Caco-2 (cell line): ENCODE data around the gene LAPTM5. TPM values are rescaled to one million over a fixed set of nuclear protein-coding genes. Genes with fewer than 3 reads are reported as not detected.

Source experiments
- BruUV-seq: library from RNA; stranded (reverse); fragments of 400-500 nt; replicated peaks from 2 replicates; lab custom pipeline; 2021; lab: Mats Ljungman, UMichigan
- CTCF ChIA-PET: fragments of 300-600 bp; sonication (Branson Sonifier 250); formaldehyde crosslinking; loops from one replicate; lab custom pipeline; 2022; ENCODE audit warnings: antibody characterized with exemption; lab: Charles Lee
- POLR2A ChIA-PET: fragments of 300-600 bp; sonication (Branson Sonifier 250); formaldehyde crosslinking; loops from one replicate; lab custom pipeline; 2022; ENCODE audit warnings: antibody characterized with exemption; lab: Charles Lee
- DNase-seq, 2 experiments: peaks; one replicate each; pipeline versions ENCODE4 v3.0.0 to v3.0.0-alpha.2; 2020 to 2022
- H3K27me3 ChIP-seq: replicated peaks from 2 replicates; pipeline ENCODE4 v1.6.0; 2011; ENCODE audit warnings: low read length; ENCODE audit not compliant: control insufficient read depth, insufficient read depth
- H3K36me3 ChIP-seq: 2 replicates; pipeline ENCODE4 v1.5.1; 2011; ENCODE audit warnings: low read length; ENCODE audit not compliant: control insufficient read depth, insufficient read depth
- H3K4me1 ChIP-seq: fragments of 250-450 bp; sonication (Bioruptor Pico); 2 replicates; pipeline ENCODE4 v1.5.1; 2020; ENCODE audit warnings: mild to moderate bottlenecking
- H3K4me3 ChIP-seq: 2 replicates; pipeline ENCODE4 v1.5.1; 2011; ENCODE audit warnings: low read depth, mild to moderate bottlenecking, control low read depth, low read length
- H3K9me3 ChIP-seq: fragments of 250-450 bp; sonication (Bioruptor Pico); 2 replicates; pipeline ENCODE4 v1.5.1; 2020; ENCODE audit warnings: mild to moderate bottlenecking, moderate library complexity
- H3K27ac Mint-ChIP-seq: one replicate; pipeline ENCODE4 v1.8.0; 2022; ENCODE audit warnings: mixed read lengths; ENCODE audit not compliant: unreplicated experiment
- H3K27me3 Mint-ChIP-seq: one replicate; pipeline ENCODE4 v1.8.0; 2022; ENCODE audit warnings: mixed read lengths; ENCODE audit not compliant: insufficient read depth, unreplicated experiment
- H3K36me3 Mint-ChIP-seq: one replicate; pipeline ENCODE4 v1.8.0; 2022; ENCODE audit warnings: mild to moderate bottlenecking, mixed read lengths; ENCODE audit not compliant: insufficient read depth, unreplicated experiment
- H3K4me1 Mint-ChIP-seq: one replicate; pipeline ENCODE4 v1.8.0; 2022; ENCODE audit warnings: low read depth, mixed read lengths; ENCODE audit not compliant: unreplicated experiment
- H3K4me3 Mint-ChIP-seq: one replicate; pipeline ENCODE4 v1.8.0; 2022; ENCODE audit warnings: mild to moderate bottlenecking, moderate library complexity, mixed read lengths; ENCODE audit not compliant: unreplicated experiment
- H3K9me3 Mint-ChIP-seq: one replicate; pipeline ENCODE4 v1.8.0; 2022; ENCODE audit warnings: mixed read lengths; ENCODE audit not compliant: unreplicated experiment
- CTCF ChIP-seq, 2 experiments: fragments of 200-600 bp in 1 of 2; IDR thresholded peaks; 1 replicate in 1 of 2; 2 replicates in 1 of 2; pipeline versions ENCODE4 v1.5.1 to v1.8.0; 2011 to 2022; ENCODE audit warnings: antibody characterized with exemption in 1 of 2, control low read depth in 1 of 2, inconsistent platforms in 1 of 2, low read depth in 1 of 2, low read length in 1 of 2, mild to moderate bottlenecking in 1 of 2, moderate library complexity in 1 of 2; ENCODE audit not compliant: insufficient read depth in 1 of 2, severe bottlenecking in 1 of 2, unreplicated experiment in 1 of 2
- intact Hi-C: fragments of 100-400 bp; cut with micrococcal nuclease; formaldehyde crosslinking; loops from one replicate; pipeline ENCODE4 v1.10.0; 2022; ENCODE audit not compliant: unreplicated experiment
- total RNA-seq: library from RNA; stranded (reverse); gene quantifications from 2 replicates; pipeline ENCODE4 v1.2.3, GENCODE V29; 2022

The LAPTM5 gene
- total RNA-seq, 1 experiment from 2014 or later: not detected

GRCh38 chr1:30805304-30806003, 47.9 kb upstream of the LAPTM5 start:
- H3K4me1 ChIP-seq: no peaks in the 10 kb centered on the region
- Mint-ChIP-seq H3K36me3 (no peaks in the 10 kb centered on the region), H3K27ac (no peak overlapping the region), H3K4me3 (no peak overlapping the region), H3K4me1 (no peaks in the 10 kb centered on the region), H3K27me3 (no peaks in the 10 kb centered on the region), H3K9me3 (no peaks in the 10 kb centered on the region)
- ChIA-PET CTCF (no interaction called here), POLR2A (no interaction called here)
- H3K36me3 ChIP-seq: no peaks in the 10 kb centered on the region
- H3K4me3 ChIP-seq: no peak overlapping the region
- BruUV-seq: no TSS peak
- no peak for TF ChIP-seq CTCF (IDR thresholded peaks at IDR 0.05; ENCODE audit: insufficient read depth in 1 of 2, low read depth in 1 of 2, low read length in 1 of 2, severe bottlenecking in 1 of 2, unreplicated experiment in 1 of 2)
- no peaks in the 10 kb centered on the region for H3K9me3 ChIP-seq
- intact Hi-C loops: no loop called here
- no peak for DNase-seq
- no peaks in the 10 kb centered on the region for H3K27me3 ChIP-seq

GRCh38 chr1:30804822-30805221, 47.2 kb upstream of the LAPTM5 start:
- H3K9me3 ChIP-seq: no peaks in the 10 kb centered on the region
- no peaks in the 10 kb centered on the region for H3K36me3 ChIP-seq
- no TSS peak for BruUV-seq
- no peak overlapping the region for H3K27ac Mint-ChIP-seq
- H3K9me3 Mint-ChIP-seq: no peaks in the 10 kb centered on the region
- H3K27me3 Mint-ChIP-seq: no peaks in the 10 kb centered on the region
- no peak overlapping the region for H3K4me3 Mint-ChIP-seq
- no peaks in the 10 kb centered on the region for H3K27me3 ChIP-seq
- H3K4me1 ChIP-seq: no peaks in the 10 kb centered on the region
- H3K36me3 Mint-ChIP-seq: no peaks in the 10 kb centered on the region
- ChIA-PET CTCF (interaction anchor here (0.8 kb wide), 1 partner anchor 25 kb away, joined by 6 read pairs; no protein-coding TSS in a partner anchor), POLR2A (no interaction called here)
- H3K4me1 Mint-ChIP-seq: no peaks in the 10 kb centered on the region
- H3K4me3 ChIP-seq: no peak overlapping the region
- DNase-seq: no peak
- no peak for TF ChIP-seq CTCF (IDR thresholded peaks at IDR 0.05; ENCODE audit: insufficient read depth in 1 of 2, low read depth in 1 of 2, low read length in 1 of 2, severe bottlenecking in 1 of 2, unreplicated experiment in 1 of 2)
- intact Hi-C loops: loop anchor here (5.0 kb wide), 2 partner anchors 47 to 122 kb away; no protein-coding TSS in a partner anchor

- Histone ChIP-seq H3K4me1 (no peaks in the 10 kb centered on the region), H3K4me3 (no peak overlapping the region), H3K36me3 (no peaks in the 10 kb centered on the region), H3K9me3 (no peaks in the 10 kb centered on the region), H3K27me3 (no peaks in the 10 kb centered on the region)
- TF ChIP-seq CTCF (IDR thresholded peaks at IDR 0.05; ENCODE audit: insufficient read depth in 1 of 2, low read depth in 1 of 2, low read length in 1 of 2, severe bottlenecking in 1 of 2, unreplicated experiment in 1 of 2): no peak
- DNase-seq: no peak
- Mint-ChIP-seq H3K36me3 (no peaks in the 10 kb centered on the region), H3K9me3 (no peaks in the 10 kb centered on the region), H3K27me3 (no peaks in the 10 kb centered on the region), H3K27ac (no peak overlapping the region), H3K4me1 (no peaks in the 10 kb centered on the region), H3K4me3 (no peak overlapping the region)
- POLR2A ChIA-PET: no interaction called here
- intact Hi-C loops: loop anchor here (5.0 kb wide), 2 partner anchors 48 to 123 kb away; no protein-coding TSS in a partner anchor
- no TSS peak for BruUV-seq
- CTCF ChIA-PET: interaction anchor here (0.8 to 4.5 kb wide), 2 partner anchors 25 to 107 kb away, joined by 6 to 42 read pairs; no protein-coding TSS in a partner anchor
Observed at GRCh38 chr1:30804352-30804751, 46.8 kb upstream of the LAPTM5 start.
